Neural progenitor cell (in vitro differentiated cells): ENCODE results near the gene KRT35.

Experiments
- EZH2phosphoT487 ChIP-seq: fragments of 200-600 bp; sonication (generic); IDR thresholded peaks from 2 replicates; pipeline ENCODE4 v1.6.1; 2017; ENCODE audit warnings: antibody characterized with exemption
- TF ChIP-seq, protein P1 (sequence below): fragments of 200-600 bp; sonication (generic); IDR thresholded peaks from 2 replicates; pipeline ENCODE4 v1.5.1; 2017; ENCODE audit warnings: antibody characterized with exemption, mild to moderate bottlenecking

DNA sequence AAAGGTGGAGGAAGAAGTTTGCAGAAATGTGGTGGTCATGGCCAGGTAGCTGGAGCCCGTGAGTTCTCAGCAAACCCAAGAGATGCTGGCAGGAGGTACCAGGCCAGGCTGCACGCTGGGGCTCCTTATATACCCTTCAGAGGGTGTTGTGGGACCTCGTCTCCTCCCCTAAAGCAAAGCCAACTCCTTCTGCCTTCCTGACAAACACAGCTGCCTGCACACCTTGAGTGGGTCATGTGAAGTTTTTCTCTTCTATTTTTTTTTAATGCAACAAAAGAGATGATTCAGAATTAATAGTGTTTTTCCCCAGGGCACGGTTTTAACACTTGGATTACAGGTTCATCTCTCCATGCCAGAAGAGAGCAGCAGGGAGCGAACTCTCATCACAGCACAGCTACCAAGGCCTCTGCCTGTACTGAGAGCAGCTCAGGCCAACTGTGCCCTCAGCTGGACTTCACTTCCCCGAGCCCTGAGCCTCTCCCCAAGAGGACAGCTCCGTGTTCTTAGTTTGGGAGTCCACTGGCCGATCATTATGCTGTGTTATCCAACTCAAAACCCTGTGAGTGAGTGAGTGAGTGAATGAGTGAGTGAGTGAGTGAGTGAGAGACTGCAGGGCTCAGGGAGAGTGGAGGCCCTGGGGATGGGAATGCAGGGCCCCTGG is 38.0 kb upstream of the KRT35 start, which contains the start of gene KRT15:
- TF ChIP-seq, protein P1, sequence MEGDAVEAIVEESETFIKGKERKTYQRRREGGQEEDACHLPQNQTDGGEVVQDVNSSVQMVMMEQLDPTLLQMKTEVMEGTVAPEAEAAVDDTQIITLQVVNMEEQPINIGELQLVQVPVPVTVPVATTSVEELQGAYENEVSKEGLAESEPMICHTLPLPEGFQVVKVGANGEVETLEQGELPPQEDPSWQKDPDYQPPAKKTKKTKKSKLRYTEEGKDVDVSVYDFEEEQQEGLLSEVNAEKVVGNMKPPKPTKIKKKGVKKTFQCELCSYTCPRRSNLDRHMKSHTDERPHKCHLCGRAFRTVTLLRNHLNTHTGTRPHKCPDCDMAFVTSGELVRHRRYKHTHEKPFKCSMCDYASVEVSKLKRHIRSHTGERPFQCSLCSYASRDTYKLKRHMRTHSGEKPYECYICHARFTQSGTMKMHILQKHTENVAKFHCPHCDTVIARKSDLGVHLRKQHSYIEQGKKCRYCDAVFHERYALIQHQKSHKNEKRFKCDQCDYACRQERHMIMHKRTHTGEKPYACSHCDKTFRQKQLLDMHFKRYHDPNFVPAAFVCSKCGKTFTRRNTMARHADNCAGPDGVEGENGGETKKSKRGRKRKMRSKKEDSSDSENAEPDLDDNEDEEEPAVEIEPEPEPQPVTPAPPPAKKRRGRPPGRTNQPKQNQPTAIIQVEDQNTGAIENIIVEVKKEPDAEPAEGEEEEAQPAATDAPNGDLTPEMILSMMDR, result no peak
- no peak for TF ChIP-seq EZH2phosphoT487
